ENCODE measurements around the gene ALOX5AP. TPM values are rescaled to one million over a fixed set of nuclear protein-coding genes. Genes with fewer than 3 reads are reported as not detected.

ALOX5AP gene
- total RNA-seq, 2 experiments from 2014 or later, result 40.5 to 42.2 TPM

DNA sequence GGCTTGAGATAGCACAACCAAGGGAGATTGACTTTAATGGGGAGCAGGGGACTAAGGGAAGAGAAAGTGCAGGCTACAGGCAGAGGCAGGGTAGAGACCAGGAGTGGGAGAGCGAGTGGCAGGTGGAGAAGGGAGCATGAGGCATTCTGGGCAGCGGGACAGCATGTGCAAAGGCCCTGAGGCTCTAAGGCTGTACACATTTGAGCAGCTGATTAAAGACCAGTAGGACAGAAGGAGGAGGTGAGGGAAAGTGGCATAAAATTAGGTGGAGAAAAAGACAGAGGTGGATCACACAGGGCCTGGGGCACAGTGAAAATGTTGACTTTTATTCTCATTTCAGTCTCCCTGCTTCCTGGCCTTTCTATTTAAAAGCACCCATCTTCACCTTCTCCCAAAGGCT lies 74.4 kb downstream of the ALOX5AP start:
- ChIA-PET POLR2A (no interaction called here), CTCF (no interaction called here)
- Mint-ChIP-seq H3K36me3 (ENCODE audit: low read depth) (no peaks in the 10 kb centered on the region), H3K4me3 (no peak overlapping the region), H3K4me1 (ENCODE audit: low read depth) (peaks cover 9% of the 10 kb centered on the region), H3K9me3 (no peaks in the 10 kb centered on the region), H3K27me3 (no peaks in the 10 kb centered on the region), H3K27ac (no peak overlapping the region)
- TF ChIP-seq, protein P1, sequence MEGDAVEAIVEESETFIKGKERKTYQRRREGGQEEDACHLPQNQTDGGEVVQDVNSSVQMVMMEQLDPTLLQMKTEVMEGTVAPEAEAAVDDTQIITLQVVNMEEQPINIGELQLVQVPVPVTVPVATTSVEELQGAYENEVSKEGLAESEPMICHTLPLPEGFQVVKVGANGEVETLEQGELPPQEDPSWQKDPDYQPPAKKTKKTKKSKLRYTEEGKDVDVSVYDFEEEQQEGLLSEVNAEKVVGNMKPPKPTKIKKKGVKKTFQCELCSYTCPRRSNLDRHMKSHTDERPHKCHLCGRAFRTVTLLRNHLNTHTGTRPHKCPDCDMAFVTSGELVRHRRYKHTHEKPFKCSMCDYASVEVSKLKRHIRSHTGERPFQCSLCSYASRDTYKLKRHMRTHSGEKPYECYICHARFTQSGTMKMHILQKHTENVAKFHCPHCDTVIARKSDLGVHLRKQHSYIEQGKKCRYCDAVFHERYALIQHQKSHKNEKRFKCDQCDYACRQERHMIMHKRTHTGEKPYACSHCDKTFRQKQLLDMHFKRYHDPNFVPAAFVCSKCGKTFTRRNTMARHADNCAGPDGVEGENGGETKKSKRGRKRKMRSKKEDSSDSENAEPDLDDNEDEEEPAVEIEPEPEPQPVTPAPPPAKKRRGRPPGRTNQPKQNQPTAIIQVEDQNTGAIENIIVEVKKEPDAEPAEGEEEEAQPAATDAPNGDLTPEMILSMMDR (IDR thresholded peaks at IDR 0.05), result no peak
- ATAC-seq (no peak), DNase-seq (no peak)
- intact Hi-C loops (cut with micrococcal nuclease), result no loop called here

DNA sequence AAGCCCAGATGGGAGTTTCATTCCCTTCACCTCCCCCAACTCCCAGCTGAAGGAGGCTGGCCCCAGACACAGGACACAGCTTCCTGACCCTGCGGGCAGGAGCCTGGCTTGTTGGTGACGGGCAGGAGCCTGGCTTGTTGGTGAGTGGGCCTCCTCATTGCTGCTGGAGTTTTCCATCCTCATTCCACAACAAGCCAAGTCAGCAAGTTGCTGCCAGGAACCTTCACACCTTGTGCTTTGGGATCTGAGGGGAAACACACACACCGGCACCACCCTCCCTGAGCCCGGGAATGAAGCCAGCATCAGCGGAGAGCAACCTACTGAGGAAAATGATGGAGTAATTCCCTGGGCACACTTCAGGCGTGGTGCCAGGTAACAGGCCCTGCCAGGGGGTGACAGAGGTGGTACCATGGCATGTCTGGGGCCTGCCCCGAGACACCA lies 74.9 kb downstream of the ALOX5AP start:
- ChIA-PET POLR2A (no interaction called here), CTCF (no interaction called here)
- DNase-seq (no peak), ATAC-seq (no peak)
- H3K27ac Mint-ChIP-seq, result no peak overlapping the region
- no peak overlapping the region for H3K4me3 Mint-ChIP-seq
- H3K36me3 Mint-ChIP-seq (ENCODE audit: low read depth), result no peaks in the 10 kb centered on the region
- intact Hi-C loops (cut with micrococcal nuclease), result no loop called here
- no peaks in the 10 kb centered on the region for H3K9me3 Mint-ChIP-seq
- H3K4me1 Mint-ChIP-seq (ENCODE audit: low read depth), result peaks cover 9% of the 10 kb centered on the region
- H3K27me3 Mint-ChIP-seq, result no peaks in the 10 kb centered on the region
- TF ChIP-seq, protein P1 (IDR thresholded peaks at IDR 0.05), result no peak

GRCh38 chr13:30810801-30811200 lies 75.5 kb downstream of the ALOX5AP start:
- H3K4me3 Mint-ChIP-seq, result no peak overlapping the region
- no peaks in the 10 kb centered on the region for H3K27me3 Mint-ChIP-seq
- ChIA-PET POLR2A (no interaction called here), CTCF (no interaction called here)
- H3K36me3 Mint-ChIP-seq (ENCODE audit: low read depth), result no peaks in the 10 kb centered on the region
- H3K4me1 Mint-ChIP-seq (ENCODE audit: low read depth), result peaks cover 9% of the 10 kb centered on the region
- TF ChIP-seq, protein P1 (IDR thresholded peaks at IDR 0.05), result no peak
- ATAC-seq (no peak), DNase-seq (no peak)
- H3K27ac Mint-ChIP-seq, result no peak overlapping the region
- H3K9me3 Mint-ChIP-seq, result no peaks in the 10 kb centered on the region
- intact Hi-C loops (cut with micrococcal nuclease), result no loop called here

Other genes starting within 250 kb of the ALOX5AP start
- gene USPL1, start 117.6 kb upstream of the ALOX5AP start, total RNA-seq, result 10 to 100 TPM; 12.4 to 13.0 TPM
- gene MEDAG, start 170.7 kb downstream of the ALOX5AP start, total RNA-seq, result not detected
- not detected for gene TEX26, start 197.1 kb downstream of the ALOX5AP start, total RNA-seq

All from activated CD8-positive, alpha-beta T cell treated with anti-CD3 and anti-CD28 coated beads for 36 hours (primary cell).